Breast epithelium (tissue), 4 donors: ENCODE measurements around the gene NUPR1. TPM values are rescaled to one million over a fixed set of nuclear protein-coding genes. Genes with fewer than 3 reads are reported as not detected.

Experiments used
- DNase-seq, 2 donors: peaks; one replicate each; pipeline ENCODE4 v3.0.0-alpha.2; 2019; ENCODE audit warnings: low spot score in 2 of 2
- H3K27ac ChIP-seq, 2 donors: fragments of 200-600 bp; sonication (generic) in 1 of 2; one replicate each; pipeline ENCODE4 v1.5.1; 2016 to 2019; ENCODE audit warnings: mild to moderate bottlenecking in 1 of 2
- H3K27me3 ChIP-seq, 2 donors: fragments of 200-600 bp; sonication (generic) in 1 of 2; one replicate each; pipeline versions ENCODE4 v1.5.1 to v1.6.0; 2017 to 2019; ENCODE audit warnings: control low read depth in 1 of 2, mild to moderate bottlenecking in 1 of 2
- H3K36me3 ChIP-seq: fragments of 200-600 bp; one replicate; pipeline ENCODE4 v1.5.1; 2019
- H3K4me1 ChIP-seq, 2 donors: fragments of 200-600 bp; sonication (generic); one replicate each; pipeline ENCODE4 v1.5.1; 2016 to 2019; ENCODE audit warnings: control low read depth in 1 of 2
- H3K4me3 ChIP-seq, 3 donors: fragments of 200-600 bp; sonication (generic); 1 replicate in 2 of 3; 2 replicates in 1 of 3; pipeline ENCODE4 v1.5.1; 2016 to 2019; ENCODE audit warnings: mild to moderate bottlenecking in 3 of 3, moderate library complexity in 2 of 3
- H3K9me3 ChIP-seq, 2 donors: fragments of 200-600 bp; sonication (generic) in 1 of 2; one replicate each; pipeline ENCODE4 v1.5.1; 2016 to 2019; ENCODE audit warnings: control low read depth in 1 of 2
- POLR2A ChIP-seq: fragments of 450-650 bp; IDR thresholded peaks from one replicate; pipeline ENCODE4 v1.6.1; 2016; ENCODE audit warnings: antibody characterized with exemption, mild to moderate bottlenecking, moderate library complexity
- POLR2AphosphoS5 ChIP-seq, 3 donors: sonication (generic); formaldehyde crosslinking; IDR thresholded peaks; one replicate each; pipeline ENCODE4 v1.6.1; 2017; ENCODE audit warnings: antibody characterized with exemption in 3 of 3
- intact Hi-C: fragments of 100-400 bp; cut with DNase I; formaldehyde crosslinking; loops from one replicate; pipeline ENCODE4 v1.15.1; 2023; ENCODE audit warnings: low total_unique reads
- total RNA-seq, 3 donors: library from RNA; depleted of rRNA; stranded (reverse); fragments of >200 nt; gene quantifications; one replicate each; pipeline ENCODE4 v1.1.0, GENCODE V29; 2016
- TF ChIP-seq, protein P1 (sequence below), 3 donors: fragments of 450-650 bp; IDR thresholded peaks; one replicate each; pipeline ENCODE4 v1.5.1; 2016 to 2017; ENCODE audit warnings: antibody characterized with exemption in 3 of 3, mild to moderate bottlenecking in 3 of 3, moderate library complexity in 3 of 3

NUPR1 gene
- total RNA-seq, 3 donors from 2014 or later = 34.2 to 57.0 (median 47.5) TPM

DNA sequence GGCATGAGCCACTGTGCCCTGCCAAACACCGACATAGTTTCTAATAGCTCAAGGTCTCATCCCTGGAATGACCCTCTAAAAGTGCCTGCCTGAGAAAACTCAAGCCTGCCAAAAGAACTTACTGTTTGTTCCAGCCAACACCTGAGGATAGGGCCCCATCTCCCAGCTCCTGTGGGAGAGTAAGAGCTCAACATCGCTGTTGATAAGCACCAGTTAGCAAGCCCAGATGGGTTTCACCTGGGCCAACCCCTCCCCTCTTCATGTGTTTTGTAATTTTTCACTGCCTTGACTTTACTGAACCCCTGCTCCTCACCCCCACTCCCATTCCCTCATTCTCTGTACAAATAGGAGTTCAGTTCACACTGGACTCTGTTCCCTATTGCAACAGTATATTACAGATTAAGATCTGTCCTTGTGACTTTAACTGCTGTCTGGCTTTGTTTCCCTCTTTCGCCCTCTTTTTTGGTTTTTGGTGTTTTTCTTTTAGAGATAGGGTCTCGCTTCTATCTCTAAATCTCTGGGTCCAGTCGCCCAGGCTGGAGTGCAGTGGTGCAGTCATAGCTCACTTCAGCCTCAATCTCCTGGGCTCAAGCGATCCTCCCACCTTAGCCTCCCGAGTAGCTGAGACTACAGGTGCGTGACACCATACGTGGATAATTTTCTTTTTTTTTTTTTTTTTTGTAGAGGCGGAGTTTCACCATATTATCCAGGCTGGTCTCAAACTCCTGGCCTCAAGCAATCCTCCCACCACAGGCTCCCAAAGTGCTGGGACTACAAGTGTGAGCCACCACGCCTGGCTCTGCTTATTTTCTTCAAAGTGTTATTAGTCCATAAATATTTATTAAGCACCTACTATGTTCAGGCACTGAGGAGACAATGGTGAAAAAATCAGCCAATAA, 12.3 kb downstream of the NUPR1 start:
- no peaks in the 10 kb centered on the region for H3K9me3 ChIP-seq
- no peaks in the 10 kb centered on the region for H3K36me3 ChIP-seq
- intact Hi-C loops = no loop called here
- no peak for DNase-seq
- no peaks in the 10 kb centered on the region for H3K27me3 ChIP-seq
- no peak overlapping the region for H3K4me3 ChIP-seq
- peaks cover 0 to 6% of the 10 kb centered on the region in 2 donors for H3K4me1 ChIP-seq
- peak overlapping the region; percentile 26 to 60 for H3K27ac ChIP-seq
- TF ChIP-seq, protein P1, sequence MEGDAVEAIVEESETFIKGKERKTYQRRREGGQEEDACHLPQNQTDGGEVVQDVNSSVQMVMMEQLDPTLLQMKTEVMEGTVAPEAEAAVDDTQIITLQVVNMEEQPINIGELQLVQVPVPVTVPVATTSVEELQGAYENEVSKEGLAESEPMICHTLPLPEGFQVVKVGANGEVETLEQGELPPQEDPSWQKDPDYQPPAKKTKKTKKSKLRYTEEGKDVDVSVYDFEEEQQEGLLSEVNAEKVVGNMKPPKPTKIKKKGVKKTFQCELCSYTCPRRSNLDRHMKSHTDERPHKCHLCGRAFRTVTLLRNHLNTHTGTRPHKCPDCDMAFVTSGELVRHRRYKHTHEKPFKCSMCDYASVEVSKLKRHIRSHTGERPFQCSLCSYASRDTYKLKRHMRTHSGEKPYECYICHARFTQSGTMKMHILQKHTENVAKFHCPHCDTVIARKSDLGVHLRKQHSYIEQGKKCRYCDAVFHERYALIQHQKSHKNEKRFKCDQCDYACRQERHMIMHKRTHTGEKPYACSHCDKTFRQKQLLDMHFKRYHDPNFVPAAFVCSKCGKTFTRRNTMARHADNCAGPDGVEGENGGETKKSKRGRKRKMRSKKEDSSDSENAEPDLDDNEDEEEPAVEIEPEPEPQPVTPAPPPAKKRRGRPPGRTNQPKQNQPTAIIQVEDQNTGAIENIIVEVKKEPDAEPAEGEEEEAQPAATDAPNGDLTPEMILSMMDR (IDR thresholded peaks at IDR 0.05) = no peak
- no peak for TF ChIP-seq POLR2A
- no peak for TF ChIP-seq POLR2AphosphoS5 (IDR thresholded peaks at IDR 0.05)

DNA sequence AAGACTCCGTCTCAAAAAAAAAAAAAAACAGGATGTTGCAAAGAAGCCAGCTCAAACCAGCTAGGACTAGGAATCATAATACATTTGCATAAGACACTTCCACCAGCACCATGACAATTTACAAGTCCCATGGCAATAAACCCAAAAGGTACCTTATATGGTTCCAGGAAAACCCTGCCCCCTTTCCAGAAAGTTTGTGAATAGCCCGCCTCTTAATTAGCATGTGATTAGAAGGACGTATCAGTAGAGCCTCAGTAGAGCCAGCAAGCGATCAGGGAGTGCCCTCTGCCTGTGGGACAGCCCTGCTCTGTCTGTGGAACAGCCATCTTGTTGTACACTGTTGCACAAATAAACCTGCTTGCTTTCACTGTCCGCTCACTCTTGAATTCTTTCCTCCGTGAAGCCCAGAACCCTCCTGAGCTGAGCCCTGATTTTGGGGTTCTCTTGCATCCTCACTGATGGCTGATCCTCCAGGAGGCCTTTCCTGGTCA, 14.0 kb downstream of the NUPR1 start:
- H3K36me3 ChIP-seq = no peaks in the 10 kb centered on the region
- intact Hi-C loops = no loop called here
- TF ChIP-seq POLR2AphosphoS5 (IDR thresholded peaks at IDR 0.05) (no peak), POLR2A (no peak)
- TF ChIP-seq, protein P1 (IDR thresholded peaks at IDR 0.05) = no peak
- peak overlapping the region in 1 of 2 donors; percentile 10 for H3K27ac ChIP-seq
- DNase-seq = no peak
- no peaks in the 10 kb centered on the region for H3K27me3 ChIP-seq
- H3K9me3 ChIP-seq = no peaks in the 10 kb centered on the region
- H3K4me1 ChIP-seq = peaks cover 0 to 6% of the 10 kb centered on the region in 2 donors
- no peak overlapping the region for H3K4me3 ChIP-seq

DNA sequence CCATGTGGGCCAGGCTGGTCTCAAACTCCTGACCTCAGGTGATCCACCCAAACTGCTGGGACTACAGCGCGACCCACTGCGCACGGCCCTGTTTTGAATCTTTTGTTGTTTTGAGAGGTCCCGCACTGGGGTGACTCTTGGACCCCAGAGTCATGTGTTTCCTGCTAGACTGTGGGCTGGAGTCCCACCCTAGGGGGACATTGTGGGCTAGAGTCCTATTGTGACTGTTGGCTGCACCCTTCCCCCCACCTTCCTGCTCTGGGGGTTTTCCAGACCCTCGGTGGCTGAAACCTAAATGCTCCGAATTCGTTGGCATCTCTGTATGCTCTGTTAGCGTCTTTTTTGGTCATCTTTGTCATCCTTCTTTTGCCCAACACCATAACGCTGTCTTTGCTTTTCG, 16.0 kb downstream of the NUPR1 start:
- intact Hi-C loops = no loop called here
- Histone ChIP-seq H3K27ac (no peak overlapping the region), H3K36me3 (no peaks in the 10 kb centered on the region), H3K4me3 (no peak overlapping the region), H3K9me3 (no peaks in the 10 kb centered on the region), H3K4me1 (peaks cover 0 to 6% of the 10 kb centered on the region in 2 donors), H3K27me3 (no peaks in the 10 kb centered on the region)
- TF ChIP-seq, protein P1 (IDR thresholded peaks at IDR 0.05) = no peak
- no peak for TF ChIP-seq POLR2A
- TF ChIP-seq POLR2AphosphoS5 (IDR thresholded peaks at IDR 0.05) = no peak
- DNase-seq = no peak

DNA sequence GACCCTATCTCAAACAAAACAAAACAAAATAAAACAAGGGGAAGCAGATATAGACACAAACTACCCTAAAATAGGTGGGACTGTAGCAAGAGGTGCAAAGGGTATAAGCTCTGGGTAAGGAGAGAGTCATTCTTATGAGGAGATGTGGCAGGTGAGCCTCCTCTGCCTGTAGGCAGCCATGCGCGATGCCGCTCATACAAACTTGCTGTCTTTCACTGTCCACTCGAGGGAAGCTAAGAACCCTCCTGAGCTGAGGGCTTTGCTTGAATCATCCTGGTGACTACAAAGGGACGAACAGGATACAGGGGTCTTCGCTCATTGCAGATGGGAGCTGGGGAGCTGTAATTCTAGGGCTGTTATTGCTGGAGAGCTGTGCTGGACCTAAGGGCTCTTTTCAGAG, 17.3 kb downstream of the NUPR1 start:
- TF ChIP-seq POLR2AphosphoS5 (IDR thresholded peaks at IDR 0.05) = no peak
- TF ChIP-seq, protein P1 (IDR thresholded peaks at IDR 0.05) = no peak
- no peak for TF ChIP-seq POLR2A
- intact Hi-C loops = no loop called here
- no peaks in the 10 kb centered on the region for H3K36me3 ChIP-seq
- H3K4me3 ChIP-seq = no peak overlapping the region
- H3K9me3 ChIP-seq = no peaks in the 10 kb centered on the region
- DNase-seq = no peak
- no peaks in the 10 kb centered on the region for H3K27me3 ChIP-seq
- H3K4me1 ChIP-seq = peaks cover 0 to 6% of the 10 kb centered on the region in 2 donors
- H3K27ac ChIP-seq = no peak overlapping the region

DNA sequence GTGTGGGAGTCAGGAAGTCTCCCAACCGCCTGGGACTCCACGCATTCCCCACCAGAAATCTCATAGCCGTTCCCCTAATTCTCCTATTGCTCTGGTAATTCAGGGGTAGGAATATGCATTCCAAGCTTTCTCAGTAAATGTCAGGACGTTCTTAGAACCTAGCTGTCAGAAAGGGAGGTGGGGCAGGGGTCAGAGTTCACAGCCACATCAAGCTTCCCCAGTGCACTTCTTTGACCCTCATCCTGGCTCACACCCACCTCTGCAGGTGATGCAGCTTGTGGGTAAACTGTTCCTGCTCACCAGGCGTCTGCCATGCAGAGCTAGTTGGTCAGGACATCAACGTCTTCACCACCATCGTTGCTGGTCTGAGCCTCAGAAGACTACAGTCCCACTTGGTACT, 18.1 kb downstream of the NUPR1 start:
- intact Hi-C loops = no loop called here
- Histone ChIP-seq H3K27ac (no peak overlapping the region), H3K36me3 (no peaks in the 10 kb centered on the region), H3K4me1 (peaks cover 0 to 6% of the 10 kb centered on the region in 2 donors), H3K27me3 (no peaks in the 10 kb centered on the region), H3K4me3 (no peak overlapping the region), H3K9me3 (no peaks in the 10 kb centered on the region)
- DNase-seq = no peak
- TF ChIP-seq, protein P1 (IDR thresholded peaks at IDR 0.05) = no peak
- no peak for TF ChIP-seq POLR2AphosphoS5 (IDR thresholded peaks at IDR 0.05)
- TF ChIP-seq POLR2A = no peak
